ENCODE measurements around the gene ANKRD26.

DNA sequence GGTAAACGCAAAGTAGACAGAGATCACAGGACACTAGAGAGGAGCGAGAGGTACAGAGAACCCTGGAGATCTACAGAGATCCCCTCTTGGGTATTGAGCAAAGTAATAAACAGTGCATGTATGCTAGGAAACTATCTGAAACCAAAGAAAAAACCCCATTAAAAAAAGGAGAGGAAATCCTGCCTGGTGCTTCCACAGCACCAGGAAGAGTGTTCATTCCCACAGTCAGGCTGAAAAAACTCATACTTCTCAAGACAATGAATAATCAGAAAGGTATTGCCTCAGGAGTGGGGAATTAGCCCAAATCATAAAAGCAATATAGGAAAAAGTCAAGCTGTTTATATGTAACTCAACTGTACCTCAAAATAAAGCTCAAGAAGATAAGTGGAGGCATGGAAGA, 59.1 kb downstream of the ANKRD26 start:
- no peak for TF ChIP-seq CTCF (IDR thresholded peaks at IDR 0.05)
- TF ChIP-seq POLR2A (IDR thresholded peaks at IDR 0.05): no peak

All from heart left ventricle (tissue), 13 donors.